K562 (cell line): ENCODE measurements around the gene DIS3L. TPM values are rescaled to one million over a fixed set of nuclear protein-coding genes. Genes with fewer than 3 reads are reported as not detected.

Source experiments
- CREB3 ChIP-seq: fragments of 450-650 bp; conservative IDR thresholded peaks from 2 replicates; pipeline ENCODE4 v1.6.1; 2016; ENCODE audit warnings: missing genetic modification characterization, low read depth, mild to moderate bottlenecking, missing compliant biosample characterization, moderate library complexity
- FOXA3 ChIP-seq, 2 experiments: fragments of 450-650 bp in 1 of 2; sonication (generic) in 1 of 2; formaldehyde crosslinking; IDR thresholded peaks in 1 of 2; conservative IDR thresholded peaks in 1 of 2; 2 replicates each; pipeline versions ENCODE4 v1.4.0 to v1.8.0; 2020 to 2022; ENCODE audit warnings: mild to moderate bottlenecking in 2 of 2, missing genetic modification reagents in 1 of 2
- MEIS2 ChIP-seq: fragments of 450-650 bp; IDR thresholded peaks from 2 replicates; pipeline ENCODE4 v1.6.1; 2014; ENCODE audit warnings: mild to moderate bottlenecking; ENCODE audit not compliant: partially characterized antibody
- NKRF ChIP-seq: fragments of 450-650 bp; IDR thresholded peaks from 2 replicates; pipeline ENCODE4 v1.6.1; 2016; ENCODE audit warnings: borderline replicate concordance
- PHF8 ChIP-seq: fragments of 200-600 bp; sonication (generic); IDR thresholded peaks from 2 replicates; pipeline ENCODE4 v1.6.1; 2012; ENCODE audit warnings: mixed run types, mild to moderate bottlenecking, inconsistent platforms, low read length, moderate library complexity, borderline replicate concordance
- REST ChIP-seq, 2 experiments: fragments of 450-650 bp; formaldehyde crosslinking in 1 of 2; IDR thresholded peaks; 2 replicates each; pipeline versions ENCODE4 v1.4.0 to v1.6.1; 2014 to 2020; ENCODE audit warnings: mild to moderate bottlenecking in 2 of 2, borderline replicate concordance in 1 of 2, low read depth in 1 of 2
- ZFP36 ChIP-seq: fragments of 150-350 bp; IDR thresholded peaks from 2 replicates; pipeline ENCODE4 v1.6.1; 2018; ENCODE audit warnings: low read length, low read depth; ENCODE audit not compliant: partially characterized antibody
- ZKSCAN1 ChIP-seq: fragments of 150-350 bp; IDR thresholded peaks from 2 replicates; pipeline ENCODE4 v1.6.1; 2016; ENCODE audit warnings: low read depth, low read length
- ZNF121 ChIP-seq: sonication (generic); formaldehyde crosslinking; conservative IDR thresholded peaks from 2 replicates; pipeline ENCODE4 v1.8.0; 2022; ENCODE audit warnings: missing genetic modification reagents
- polyA plus RNA-seq, 8 experiments: library from polyadenylated mRNA; depleted of rRNA in 4 of 8; stranded (reverse) in 5 of 8; unstranded in 3 of 8; fragments of >200 nt; fragmentation: Nextera tagmentation in 2 of 8; fragmentation: Illumina TruSeq in 1 of 8; extraction: Ambion mirVana in 2 of 8; extraction: Trizol in 1 of 8; gene quantifications; 2 replicates each; pipeline versions ENCODE4 v1.2.1 to v1.2.3, GENCODE V29; 2011 to 2014; ENCODE audit warnings: inconsistent platforms in 1 of 8, missing spikeins in 1 of 8
- total RNA-seq, 7 experiments: library from RNA; depleted of rRNA in 6 of 7; stranded (reverse); fragments of >200 nt in 6 of 7; fragmentation: Illumina TruSeq in 2 of 7; extraction: Trizol in 2 of 7; gene quantifications; 2 replicates each; pipeline versions ENCODE4 v1.2.1 to v1.2.3, GENCODE V29; 2011 to 2021; ENCODE audit warnings: low replicate concordance in 1 of 7
- TF ChIP-seq, protein P1 (sequence below): fragments of 250-450 bp; sonication (Bioruptor Pico); IDR thresholded peaks from 2 replicates; pipeline ENCODE4 v1.4.0; 2020; ENCODE audit warnings: mild to moderate bottlenecking, moderate library complexity

Gene DIS3L
- total and polyA plus RNA-seq, 9 of the 15 experiments (the other 6 are each of a cell fraction or from before 2014, with no cell fraction given), result 5.9 to 34.6 (median 16.9) TPM

GRCh38 chr15:66251790-66252684 lies 41.3 kb upstream of the DIS3L start (continued):
- TF ChIP-seq, protein P1, sequence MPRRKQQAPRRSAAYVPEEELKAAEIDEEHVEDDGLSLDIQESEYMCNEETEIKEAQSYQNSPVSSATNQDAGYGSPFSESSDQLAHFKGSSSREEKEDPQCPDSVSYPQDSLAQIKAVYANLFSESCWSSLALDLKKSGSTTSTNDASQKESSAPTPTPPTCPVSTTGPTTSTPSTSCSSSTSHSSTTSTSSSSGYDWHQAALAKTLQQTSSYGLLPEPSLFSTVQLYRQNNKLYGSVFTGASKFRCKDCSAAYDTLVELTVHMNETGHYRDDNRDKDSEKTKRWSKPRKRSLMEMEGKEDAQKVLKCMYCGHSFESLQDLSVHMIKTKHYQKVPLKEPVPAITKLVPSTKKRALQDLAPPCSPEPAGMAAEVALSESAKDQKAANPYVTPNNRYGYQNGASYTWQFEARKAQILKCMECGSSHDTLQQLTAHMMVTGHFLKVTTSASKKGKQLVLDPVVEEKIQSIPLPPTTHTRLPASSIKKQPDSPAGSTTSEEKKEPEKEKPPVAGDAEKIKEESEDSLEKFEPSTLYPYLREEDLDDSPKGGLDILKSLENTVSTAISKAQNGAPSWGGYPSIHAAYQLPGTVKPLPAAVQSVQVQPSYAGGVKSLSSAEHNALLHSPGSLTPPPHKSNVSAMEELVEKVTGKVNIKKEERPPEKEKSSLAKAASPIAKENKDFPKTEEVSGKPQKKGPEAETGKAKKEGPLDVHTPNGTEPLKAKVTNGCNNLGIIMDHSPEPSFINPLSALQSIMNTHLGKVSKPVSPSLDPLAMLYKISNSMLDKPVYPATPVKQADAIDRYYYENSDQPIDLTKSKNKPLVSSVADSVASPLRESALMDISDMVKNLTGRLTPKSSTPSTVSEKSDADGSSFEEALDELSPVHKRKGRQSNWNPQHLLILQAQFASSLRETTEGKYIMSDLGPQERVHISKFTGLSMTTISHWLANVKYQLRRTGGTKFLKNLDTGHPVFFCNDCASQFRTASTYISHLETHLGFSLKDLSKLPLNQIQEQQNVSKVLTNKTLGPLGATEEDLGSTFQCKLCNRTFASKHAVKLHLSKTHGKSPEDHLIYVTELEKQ (CRISPR knock-in tag), result no peak
- TF ChIP-seq NKRF (no peak), ZKSCAN1 (no peak), MEIS2 (no peak), CREB3 (tag) (no peak), PHF8 (no peak), REST (IDR thresholded peaks at IDR 0.05; ENCODE audit: borderline replicate concordance) (peak; percentile 40; the same call in 1 of the 2 replicates), REST (CRISPR knock-in tag; IDR thresholded peaks at IDR 0.05; ENCODE audit: low read depth) (no peak), ZFP36 (no peak), ZNF121 (no peak), FOXA3 (CRISPR knock-in tag; conservative IDR thresholded peaks at IDR 0.05 in 1 of 2, IDR thresholded peaks at IDR 0.05 in 1 of 2) (no peak)
